DMS53 treated with DMSO at 0.1 percent for 48 hours (cell line): Measurements from ENCODE around the gene RTBDN.

Source experiments
- DNase-seq: peaks from one replicate; lab custom pipeline; 2025; ENCODE audit not compliant: unreplicated experiment; lab: John Stamatoyannopoulos, UW

RTBDN gene

GRCh38 chr19:12793290-12794195 is 40.8 kb downstream of the RTBDN start:
- DNase-seq: peak; percentile 77

GRCh38 chr19:12792853-12793289 is 41.5 kb downstream of the RTBDN start:
- peak; percentile 29 for DNase-seq

GRCh38 chr19:12792051-12792852 is 42.1 kb downstream of the RTBDN start:
- peak; percentile 50 for DNase-seq

GRCh38 chr19:12791345-12792050 is 42.9 kb downstream of the RTBDN start, which contains the start of gene JUNB:
Gene JUNB (plus strand): TSS chr19:12791486. CDS start chr19:12791772, 286 bp downstream.
- peak; percentile 73 for DNase-seq

- DNase-seq: no peak
These were observed 43.6 kb downstream of the RTBDN start for GRCh38 chr19:12790628-12791344.

GRCh38 chr19:12789904-12790619 is 44.3 kb downstream of the RTBDN start:
- DNase-seq: peak; percentile 89

GRCh38 chr19:12789098-12789903 is 45.1 kb downstream of the RTBDN start:
- DNase-seq: no peak

- DNase-seq: peak; percentile 10
These were observed 45.7 kb downstream of the RTBDN start for GRCh38 chr19:12788682-12789097.

- DNase-seq: no peak
These were observed 46.2 kb downstream of the RTBDN start for GRCh38 chr19:12788042-12788681.

- DNase-seq: no peak
These were observed 46.9 kb downstream of the RTBDN start for GRCh38 chr19:12787458-12787857.

GRCh38 chr19:12786952-12787351 is 47.4 kb downstream of the RTBDN start:
- no peak for DNase-seq

- DNase-seq: no peak
These were observed 48.1 kb downstream of the RTBDN start for GRCh38 chr19:12786141-12786870.

- DNase-seq: no peak
These were observed 48.8 kb downstream of the RTBDN start for GRCh38 chr19:12785431-12786031.

- no peak for DNase-seq
These were observed 49.4 kb downstream of the RTBDN start for GRCh38 chr19:12784871-12785430.

GRCh38 chr19:12784394-12784870 is 49.9 kb downstream of the RTBDN start:
- no peak for DNase-seq

- DNase-seq: no peak
These were observed 50.5 kb downstream of the RTBDN start for GRCh38 chr19:12783849-12784393.
